Endometrial microvascular endothelial cells (primary cell): ENCODE results near the gene RCCD1. TPM values are rescaled to one million over a fixed set of nuclear protein-coding genes. Genes with fewer than 3 reads are reported as not detected.

Experiments used
- in situ Hi-C: cut with HindIII; loops from 2 replicates; pipeline ENCODE4 v1.10.0; 2017; ENCODE audit warnings: low sequenced_read_pairs, low pct_unique_long_range_greater_than_20kb; ENCODE audit errors: inconsistent ontology term
- total RNA-seq: library from RNA; depleted of rRNA; stranded (reverse); fragments of >200 nt; gene quantifications from one replicate; pipeline ENCODE4 v1.2.3, GENCODE V29; 2015; ENCODE audit errors: inconsistent ontology term

RCCD1 gene
- total RNA-seq, 1 donor from 2014 or later = 30.0 TPM

GRCh38 chr15:90989040-90989768 is 34.5 kb downstream of the RCCD1 start:
- in situ Hi-C loops = no loop called here

GRCh38 chr15:90990446-90990845 is 35.8 kb downstream of the RCCD1 start:
- in situ Hi-C loops = no loop called here

GRCh38 chr15:90991587-90992285 is 37.1 kb downstream of the RCCD1 start:
- in situ Hi-C loops = no loop called here

- in situ Hi-C loops = no loop called here
Observed at GRCh38 chr15:90994059-90994416, 39.4 kb downstream of the RCCD1 start.

DNA sequence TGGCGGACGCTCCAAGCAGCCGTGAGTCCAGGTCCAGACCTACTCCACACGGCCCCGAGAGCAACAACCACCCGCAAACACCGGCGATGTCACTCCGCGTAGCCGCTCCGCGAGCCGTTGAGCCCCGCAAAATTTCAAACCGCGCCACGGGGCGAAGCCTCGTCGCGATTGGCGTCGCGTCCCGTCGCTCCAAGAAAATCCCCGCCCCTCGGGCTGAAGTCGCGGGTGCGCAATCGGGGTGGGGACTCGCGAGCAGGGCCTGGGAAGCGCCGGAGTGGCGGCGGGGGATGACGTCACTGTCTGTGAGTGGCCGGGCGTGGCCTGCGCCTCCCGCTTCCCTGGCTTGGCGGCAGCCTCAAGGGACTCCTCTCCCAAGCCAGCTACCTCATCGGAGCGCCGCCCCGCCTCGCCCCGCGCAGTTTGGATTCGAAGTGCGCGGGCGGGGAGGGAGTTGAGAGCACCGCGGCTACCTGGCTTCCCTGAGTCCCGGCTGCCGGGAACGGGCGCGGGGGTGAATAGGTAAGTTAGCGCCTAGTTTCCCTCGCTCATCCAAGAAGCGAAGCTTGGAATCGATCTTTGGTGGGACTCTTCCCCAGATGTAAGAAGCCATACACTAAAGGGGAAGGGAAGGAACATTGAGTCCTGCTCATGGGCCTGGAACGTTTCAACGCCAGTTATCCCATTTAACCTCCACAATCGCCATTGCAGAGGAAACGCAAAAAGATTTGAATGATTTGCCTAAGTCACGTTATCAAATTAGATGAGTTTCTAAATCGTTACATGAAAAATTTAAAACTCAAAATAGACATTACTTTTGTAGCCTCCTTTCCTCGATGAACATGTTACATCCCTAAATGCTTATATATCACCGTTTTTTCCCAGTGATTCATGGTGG is 40.0 kb downstream of the RCCD1 start, which contains the start of gene PRC1:
Gene PRC1 (minus strand): TSS at position 119 of the 895 bp plus-strand sequence. CDS start 118 bp downstream, at position 1.
- in situ Hi-C loops = no loop called here

- in situ Hi-C loops = no loop called here
Observed at GRCh38 chr15:90998737-90999136, 44.1 kb downstream of the RCCD1 start.

GRCh38 chr15:91001209-91001608 is 46.5 kb downstream of the RCCD1 start:
- in situ Hi-C loops = no loop called here

GRCh38 chr15:91007266-91007665 is 52.6 kb downstream of the RCCD1 start:
- in situ Hi-C loops = no loop called here

Other genes with a start within 250 kb of the RCCD1 start
- 11.8 TPM for gene BLM, start 237.5 kb upstream of the RCCD1 start, total RNA-seq
- gene FURIN, start 86.3 kb upstream of the RCCD1 start, total RNA-seq = 156 TPM
- 144 TPM for gene FES, start 70.4 kb upstream of the RCCD1 start, total RNA-seq
- 25.9 TPM for gene MAN2A2, start 51.6 kb upstream of the RCCD1 start, total RNA-seq
- 49.6 TPM for gene HDDC3, start 22.3 kb upstream of the RCCD1 start, total RNA-seq
- gene UNC45A, start 19.6 kb upstream of the RCCD1 start, total RNA-seq = 62.3 TPM
- 230 TPM for gene PRC1, start 39.7 kb downstream of the RCCD1 start, total RNA-seq
- gene VPS33B, start 67.7 kb downstream of the RCCD1 start, total RNA-seq = 17.4 TPM
- not detected for gene SV2B, start 145.4 kb downstream of the RCCD1 start, total RNA-seq